Endothelial cell (in vitro differentiated cells): ENCODE data around the gene EBF3. TPM values are rescaled to one million over a fixed set of nuclear protein-coding genes. Genes with fewer than 3 reads are reported as not detected.

ENCODE experiments used
- DNase-seq: peaks from one replicate; pipeline ENCODE4 v3.0.0; 2021; ENCODE audit warnings: low spot score
- H3K27ac Mint-ChIP-seq: one replicate; pipeline ENCODE4 v1.8.0; 2021; ENCODE audit warnings: mixed read lengths, inconsistent platforms; ENCODE audit not compliant: unreplicated experiment
- H3K27me3 Mint-ChIP-seq: one replicate; pipeline ENCODE4 v1.8.0; 2021; ENCODE audit warnings: mild to moderate bottlenecking, moderate library complexity, mixed read lengths, inconsistent platforms; ENCODE audit not compliant: unreplicated experiment
- H3K36me3 Mint-ChIP-seq: one replicate; pipeline ENCODE4 v1.8.0; 2021; ENCODE audit warnings: mild to moderate bottlenecking, low read depth, mixed read lengths, inconsistent platforms; ENCODE audit not compliant: unreplicated experiment
- H3K4me1 Mint-ChIP-seq: one replicate; pipeline ENCODE4 v1.8.0; 2021; ENCODE audit warnings: mild to moderate bottlenecking, mixed read lengths, inconsistent platforms; ENCODE audit not compliant: unreplicated experiment
- H3K4me3 Mint-ChIP-seq: one replicate; pipeline ENCODE4 v1.8.0; 2021; ENCODE audit warnings: mild to moderate bottlenecking, mixed read lengths, inconsistent platforms; ENCODE audit not compliant: unreplicated experiment
- H3K9me3 Mint-ChIP-seq: one replicate; pipeline ENCODE4 v1.8.0; 2021; ENCODE audit warnings: mixed read lengths, inconsistent platforms; ENCODE audit not compliant: unreplicated experiment
- CTCF ChIP-seq: fragments of 200-600 bp; sonication (generic); IDR thresholded peaks from one replicate; pipeline ENCODE4 v1.5.0; 2021; ENCODE audit warnings: antibody characterized with exemption; ENCODE audit not compliant: unreplicated experiment
- total RNA-seq: library from RNA; stranded (reverse); fragmentation: NEBNext Ultra II Directional; extraction: Animal tissue kit (Norgen Biotek cat#: 25700); gene quantifications from one replicate; pipeline ENCODE4 v1.2.1, GENCODE V29; 2021; ENCODE audit not compliant: unreplicated experiment

EBF3 gene
- total RNA-seq, 1 donor from 2014 or later, result 1.3 TPM

GRCh38 chr10:129792864-129793263 lies 171.2 kb downstream of the EBF3 start:
- Mint-ChIP-seq H3K4me3 (no peak overlapping the region), H3K27ac (no peak overlapping the region), H3K27me3 (no peaks in the 10 kb centered on the region), H3K4me1 (no peaks in the 10 kb centered on the region), H3K9me3 (no peaks in the 10 kb centered on the region), H3K36me3 (no peaks in the 10 kb centered on the region)
- TF ChIP-seq CTCF, result no peak
- DNase-seq, result no peak

GRCh38 chr10:129792141-129792540 lies 171.9 kb downstream of the EBF3 start:
- TF ChIP-seq CTCF, result no peak
- H3K27me3 Mint-ChIP-seq, result no peaks in the 10 kb centered on the region
- no peaks in the 10 kb centered on the region for H3K9me3 Mint-ChIP-seq
- H3K4me3 Mint-ChIP-seq, result no peak overlapping the region
- DNase-seq, result no peak
- H3K4me1 Mint-ChIP-seq, result no peaks in the 10 kb centered on the region
- no peak overlapping the region for H3K27ac Mint-ChIP-seq
- H3K36me3 Mint-ChIP-seq, result peaks cover 4% of the 10 kb centered on the region

- no peak for TF ChIP-seq CTCF
- Mint-ChIP-seq H3K4me3 (no peak overlapping the region), H3K36me3 (peaks cover 5% of the 10 kb centered on the region), H3K9me3 (no peaks in the 10 kb centered on the region), H3K4me1 (no peaks in the 10 kb centered on the region), H3K27ac (no peak overlapping the region), H3K27me3 (no peaks in the 10 kb centered on the region)
- DNase-seq, result no peak
These were observed 173.2 kb downstream of the EBF3 start for GRCh38 chr10:129790715-129791446.

- Mint-ChIP-seq H3K4me3 (no peak overlapping the region), H3K9me3 (no peaks in the 10 kb centered on the region), H3K4me1 (peaks cover 4% of the 10 kb centered on the region), H3K27me3 (no peaks in the 10 kb centered on the region), H3K36me3 (peaks cover 5% of the 10 kb centered on the region), H3K27ac (no peak overlapping the region)
- DNase-seq, result no peak
- no peak for TF ChIP-seq CTCF
These were observed 175.9 kb downstream of the EBF3 start for GRCh38 chr10:129788215-129788614.

GRCh38 chr10:129787557-129787956 lies 176.5 kb downstream of the EBF3 start:
- no peak for TF ChIP-seq CTCF
- Mint-ChIP-seq H3K27ac (no peak overlapping the region), H3K9me3 (no peaks in the 10 kb centered on the region), H3K27me3 (no peaks in the 10 kb centered on the region), H3K36me3 (peaks cover 5% of the 10 kb centered on the region), H3K4me3 (no peak overlapping the region), H3K4me1 (peaks cover 4% of the 10 kb centered on the region)
- no peak for DNase-seq
